CD14-positive monocyte (primary cell): ENCODE measurements around the gene PAFAH2. TPM values are rescaled to one million over a fixed set of nuclear protein-coding genes. Genes with fewer than 3 reads are reported as not detected.
A peak's percentile ranks its signal among the peaks of the same experiment; 100 is the strongest.

ENCODE experiments used
- DNase-seq, 3 donors: peaks; one replicate each; pipeline ENCODE4 v3.0.0-alpha.2; 2011 to 2022
- H2AFZ ChIP-seq: 2 replicates; pipeline ENCODE4 v1.6.0; 2012; ENCODE audit warnings: mild to moderate bottlenecking, low read depth, low read length, inconsistent platforms; ENCODE audit not compliant: insufficient read depth, poor library complexity, severe bottlenecking
- H3K27ac ChIP-seq, 2 donors: 1 replicate in 1 of 2; 2 replicates in 1 of 2; pipeline ENCODE4 v1.5.1; 2012 to 2013; ENCODE audit warnings: low read length in 2 of 2, control low read depth in 1 of 2, inconsistent platforms in 1 of 2, low read depth in 1 of 2, mild to moderate bottlenecking in 1 of 2
- H3K27me3 ChIP-seq, 2 donors: one replicate each; pipeline versions ENCODE4 v1.6.0 to v1.6.1; 2011 to 2013; ENCODE audit warnings: low read length in 2 of 2; ENCODE audit not compliant: control insufficient read depth in 2 of 2, insufficient read depth in 2 of 2
- H3K36me3 ChIP-seq, 2 donors: replicated peaks in 1 of 2; 1 replicate in 1 of 2; 2 replicates in 1 of 2; pipeline versions ENCODE4 v1.5.1 to v1.6.1; 2012 to 2013; ENCODE audit warnings: low read length in 2 of 2, control low read depth in 1 of 2, inconsistent platforms in 1 of 2, mild to moderate bottlenecking in 1 of 2; ENCODE audit not compliant: insufficient read depth in 2 of 2, control insufficient read depth in 1 of 2
- H3K4me1 ChIP-seq, 2 donors: 1 replicate in 1 of 2; 2 replicates in 1 of 2; pipeline versions ENCODE4 v1.5.1 to v1.6.1; 2012 to 2013; ENCODE audit warnings: low read length in 2 of 2, control low read depth in 1 of 2, inconsistent platforms in 1 of 2, mild to moderate bottlenecking in 1 of 2, moderate library complexity in 1 of 2; ENCODE audit not compliant: insufficient read depth in 2 of 2, control insufficient read depth in 1 of 2
- H3K4me2 ChIP-seq: replicated peaks from 2 replicates; pipeline ENCODE3; 2012; ENCODE audit warnings: low read length, moderate library complexity, mild to moderate bottlenecking; ENCODE audit not compliant: poor library complexity, severe bottlenecking; ENCODE audit errors: extremely low read depth
- H3K4me3 ChIP-seq, 3 experiments: fragments of 200-600 bp in 1 of 3; sonication (generic) in 1 of 3; replicated peaks in 1 of 3; 1 replicate in 2 of 3; 2 replicates in 1 of 3; pipeline ENCODE4 v1.5.1; 2011 to 2013; ENCODE audit warnings: low read length in 3 of 3, mild to moderate bottlenecking in 3 of 3, control low read depth in 2 of 3, low read depth in 2 of 3, inconsistent platforms in 1 of 3, moderate library complexity in 1 of 3
- H3K79me2 ChIP-seq: 2 replicates; pipeline ENCODE4 v1.6.0; 2012; ENCODE audit warnings: mild to moderate bottlenecking, control low read depth, inconsistent platforms, low read length, moderate library complexity; ENCODE audit not compliant: insufficient read depth
- H3K9ac ChIP-seq: 2 replicates; pipeline ENCODE4 v1.6.0; 2017; ENCODE audit warnings: low read length, mild to moderate bottlenecking; ENCODE audit not compliant: insufficient read depth, poor library complexity, severe bottlenecking
- H3K9me3 ChIP-seq, 2 donors: replicated peaks in 1 of 2; 1 replicate in 1 of 2; 2 replicates in 1 of 2; pipeline versions ENCODE4 v1.5.1 to v1.6.1; 2012 to 2013; ENCODE audit warnings: low read length in 2 of 2, control low read depth in 1 of 2; ENCODE audit not compliant: control insufficient read depth in 1 of 2, insufficient read depth in 1 of 2
- H4K20me1 ChIP-seq: 2 replicates; pipeline ENCODE4 v1.6.0; 2012; ENCODE audit warnings: mild to moderate bottlenecking, low read length, control low read depth, moderate library complexity; ENCODE audit not compliant: insufficient read depth
- H3K27ac Mint-ChIP-seq, 7 donors: one replicate each; pipeline ENCODE4 v1.8.0; 2020; ENCODE audit warnings: mild to moderate bottlenecking in 7 of 7, mixed read lengths in 7 of 7, moderate library complexity in 6 of 7, inconsistent platforms in 2 of 7
- H3K27me3 Mint-ChIP-seq, 3 donors: one replicate each; pipeline ENCODE4 v1.8.0; 2021 to 2022; ENCODE audit warnings: low read depth in 3 of 3, mild to moderate bottlenecking in 3 of 3, mixed read lengths in 3 of 3, moderate library complexity in 3 of 3, inconsistent platforms in 1 of 3
- H3K36me3 Mint-ChIP-seq, 2 donors: one replicate each; pipeline ENCODE4 v1.8.0; 2020; ENCODE audit warnings: mixed read lengths in 2 of 2, inconsistent platforms in 1 of 2, mild to moderate bottlenecking in 1 of 2
- H3K4me1 Mint-ChIP-seq: one replicate; pipeline ENCODE4 v1.8.0; 2020; ENCODE audit warnings: mild to moderate bottlenecking, mixed read lengths
- H3K4me3 Mint-ChIP-seq, 2 donors: one replicate each; pipeline ENCODE4 v1.8.0; 2020; ENCODE audit warnings: mild to moderate bottlenecking in 2 of 2, mixed read lengths in 2 of 2, moderate library complexity in 1 of 2
- H3K9me3 Mint-ChIP-seq, 7 donors: one replicate each; pipeline ENCODE4 v1.8.0; 2020 to 2022; ENCODE audit warnings: mixed read lengths in 7 of 7, mild to moderate bottlenecking in 6 of 7, moderate library complexity in 6 of 7, inconsistent platforms in 2 of 7
- WGBS: methylation state at CpG from one replicate; pipeline ENCODE4 v1.1.5; 2013; ENCODE audit warnings: missing lambda C conversion rate; ENCODE audit not compliant: insufficient coverage; 5-methylcytosine and 5-hydroxymethylcytosine counted together
- intact Hi-C, 2 donors: fragments of 100-400 bp; cut with micrococcal nuclease; formaldehyde crosslinking; loops; one replicate each; pipeline versions ENCODE4 v1.15.0 to v1.15.1; 2023
- polyA plus RNA-seq, 3 donors: library from polyadenylated mRNA; depleted of rRNA in 1 of 3; unstranded in 2 of 3; stranded (reverse) in 1 of 3; fragments of 300-500 nt in 2 of 3; fragments of >200 nt in 1 of 3; fragmentation: Illumina TruSeq in 2 of 3; gene quantifications; 1 replicate in 2 of 3; 2 replicates in 1 of 3; pipeline ENCODE4 v1.2.3, GENCODE V29; 2012 to 2021
- TF ChIP-seq, protein P1 (sequence below): fragments of 200-600 bp; IDR thresholded peaks from one replicate; pipeline ENCODE4 v1.8.0; 2022; ENCODE audit warnings: antibody characterized with exemption, mild to moderate bottlenecking

The PAFAH2 gene
- polyA plus RNA-seq, 3 donors = 6.4 to 9.2 (median 6.8) TPM

DNA sequence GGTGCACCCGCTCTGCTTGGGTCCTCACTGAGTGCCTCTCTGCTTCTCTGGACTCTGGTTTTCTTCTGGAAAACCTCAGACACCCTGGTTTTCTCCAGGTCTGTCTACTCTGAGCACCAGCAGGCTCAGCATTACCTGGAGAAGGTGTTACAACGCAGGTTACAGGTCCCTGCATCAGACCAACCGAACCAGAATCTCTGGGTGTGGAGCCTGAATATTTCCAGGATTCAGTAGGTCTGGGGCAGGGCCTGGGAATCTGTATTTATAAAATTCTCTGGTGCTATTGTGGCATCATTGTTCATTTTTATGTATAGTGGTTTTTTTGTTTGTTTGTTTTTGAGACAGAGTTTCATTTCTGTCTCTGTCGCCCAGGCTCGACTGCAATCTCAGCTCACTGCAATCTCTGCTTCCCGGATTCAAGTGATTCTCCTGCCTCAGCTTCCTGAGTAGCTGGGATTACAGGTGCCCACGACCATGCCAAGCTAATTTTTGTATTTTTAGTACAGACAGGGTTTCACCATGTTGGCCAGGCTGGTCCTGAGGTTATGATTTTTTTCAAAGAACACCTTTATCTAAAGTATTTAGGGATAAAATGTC lies 49.5 kb upstream of the PAFAH2 start:
- no peaks in the 10 kb centered on the region for H3K36me3 ChIP-seq
- H3K27me3 Mint-ChIP-seq = peaks cover 55 to 88% (median 63%) of the 10 kb centered on the region in 3 donors
- H3K4me3 ChIP-seq = no peak overlapping the region
- H3K27ac ChIP-seq = no peak overlapping the region
- H3K4me3 Mint-ChIP-seq = peak overlapping the region in 1 of 2 donors; percentile 80
- DNase-seq = no peak
- WGBS = 60% methylated on average over 6 of the region's 7 CpGs
- no peak overlapping the region for H3K4me2 ChIP-seq
- TF ChIP-seq, protein P1, sequence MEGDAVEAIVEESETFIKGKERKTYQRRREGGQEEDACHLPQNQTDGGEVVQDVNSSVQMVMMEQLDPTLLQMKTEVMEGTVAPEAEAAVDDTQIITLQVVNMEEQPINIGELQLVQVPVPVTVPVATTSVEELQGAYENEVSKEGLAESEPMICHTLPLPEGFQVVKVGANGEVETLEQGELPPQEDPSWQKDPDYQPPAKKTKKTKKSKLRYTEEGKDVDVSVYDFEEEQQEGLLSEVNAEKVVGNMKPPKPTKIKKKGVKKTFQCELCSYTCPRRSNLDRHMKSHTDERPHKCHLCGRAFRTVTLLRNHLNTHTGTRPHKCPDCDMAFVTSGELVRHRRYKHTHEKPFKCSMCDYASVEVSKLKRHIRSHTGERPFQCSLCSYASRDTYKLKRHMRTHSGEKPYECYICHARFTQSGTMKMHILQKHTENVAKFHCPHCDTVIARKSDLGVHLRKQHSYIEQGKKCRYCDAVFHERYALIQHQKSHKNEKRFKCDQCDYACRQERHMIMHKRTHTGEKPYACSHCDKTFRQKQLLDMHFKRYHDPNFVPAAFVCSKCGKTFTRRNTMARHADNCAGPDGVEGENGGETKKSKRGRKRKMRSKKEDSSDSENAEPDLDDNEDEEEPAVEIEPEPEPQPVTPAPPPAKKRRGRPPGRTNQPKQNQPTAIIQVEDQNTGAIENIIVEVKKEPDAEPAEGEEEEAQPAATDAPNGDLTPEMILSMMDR = no peak
- H3K27ac Mint-ChIP-seq = no peak overlapping the region
- H2AFZ ChIP-seq = no peak overlapping the region
- no peaks in the 10 kb centered on the region for H3K79me2 ChIP-seq
- H3K4me1 Mint-ChIP-seq = peaks cover 6% of the 10 kb centered on the region
- H3K9me3 ChIP-seq = peaks cover 0 to 24% of the 10 kb centered on the region in 2 donors
- H3K9me3 Mint-ChIP-seq = peaks cover 0 to 12% (median 1%) of the 10 kb centered on the region in 7 donors
- intact Hi-C loops = no loop called here
- no peak overlapping the region for H3K9ac ChIP-seq
- peaks cover 0 to 5% of the 10 kb centered on the region in 2 donors for H3K4me1 ChIP-seq
- H3K36me3 Mint-ChIP-seq = no peaks in the 10 kb centered on the region
- no peaks in the 10 kb centered on the region for H4K20me1 ChIP-seq
- peaks cover 28 to 66% of the 10 kb centered on the region in 2 donors for H3K27me3 ChIP-seq

DNA sequence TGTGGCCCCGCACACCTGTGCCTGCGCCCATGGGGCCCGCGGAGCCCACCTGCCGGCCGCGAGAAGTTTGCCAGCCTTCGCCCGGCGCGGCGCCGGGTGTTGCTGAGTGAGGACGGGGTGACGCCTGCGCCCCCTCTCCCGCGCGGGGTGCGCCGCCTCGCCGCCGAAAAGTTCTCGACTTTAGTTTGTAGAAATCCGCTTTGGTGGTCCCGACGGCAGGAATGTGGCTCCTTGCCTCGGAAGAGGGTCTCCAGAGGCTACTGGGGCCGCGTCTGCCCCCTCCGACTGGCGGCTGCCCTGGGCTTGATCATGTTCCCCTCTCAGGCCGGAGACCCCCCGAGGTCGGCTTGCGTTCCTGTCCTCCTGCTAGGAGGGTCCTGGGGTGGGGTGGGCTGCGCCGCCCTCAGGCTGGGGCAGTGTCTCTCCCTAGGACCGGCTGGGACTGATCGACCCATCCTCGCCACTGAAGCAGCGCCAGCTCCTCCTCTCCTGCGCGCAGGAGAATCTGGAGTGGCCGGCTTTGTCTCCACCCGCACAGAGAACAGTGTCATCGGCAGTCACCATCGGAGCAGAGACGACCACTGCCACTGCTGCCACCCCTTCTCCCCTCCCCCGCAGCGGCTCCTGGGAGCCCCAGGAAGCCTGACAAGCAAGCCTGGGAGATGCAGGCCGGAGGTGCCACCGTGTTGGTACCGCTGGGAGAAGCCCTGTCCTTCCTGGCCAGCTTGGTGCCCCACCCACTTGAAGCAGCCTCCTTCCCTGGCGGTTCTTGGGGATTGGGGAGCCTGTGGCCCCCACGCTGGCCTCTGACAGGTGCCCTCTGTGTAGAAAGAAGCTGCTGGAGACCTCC lies 48.6 kb upstream of the PAFAH2 start:
- H3K9ac ChIP-seq = no peak overlapping the region
- no peaks in the 10 kb centered on the region for H4K20me1 ChIP-seq
- H3K36me3 Mint-ChIP-seq = no peaks in the 10 kb centered on the region
- H2AFZ ChIP-seq = no peak overlapping the region
- peaks cover 28 to 67% of the 10 kb centered on the region in 2 donors for H3K27me3 ChIP-seq
- intact Hi-C loops = no loop called here
- no peaks in the 10 kb centered on the region for H3K36me3 ChIP-seq
- 6% methylated on average over 53 of the region's 57 CpGs for WGBS
- no peaks in the 10 kb centered on the region for H3K79me2 ChIP-seq
- H3K4me2 ChIP-seq = no peak overlapping the region
- TF ChIP-seq, protein P1 = no peak
- H3K4me3 Mint-ChIP-seq = peak overlapping the region in 1 of 2 donors; percentile 80
- H3K9me3 ChIP-seq = peaks cover 0 to 24% of the 10 kb centered on the region in 2 donors
- no peak for DNase-seq
- H3K4me3 ChIP-seq = no peak overlapping the region
- H3K9me3 Mint-ChIP-seq = peaks cover 0 to 12% (median 1%) of the 10 kb centered on the region in 7 donors
- H3K4me1 ChIP-seq = peaks cover 0 to 5% of the 10 kb centered on the region in 2 donors
- H3K27ac ChIP-seq = no peak overlapping the region
- H3K27ac Mint-ChIP-seq = no peak overlapping the region
- H3K27me3 Mint-ChIP-seq = peaks cover 53 to 90% (median 67%) of the 10 kb centered on the region in 3 donors
- peaks cover 6% of the 10 kb centered on the region for H3K4me1 Mint-ChIP-seq
